Sigmoid colon (tissue), 4 donors: ENCODE results near the gene OR6C76.

ENCODE experiments used
- CTCF ChIP-seq, 4 experiments: fragments of 450-650 bp in 3 of 4; fragments of 200-600 bp in 1 of 4; IDR thresholded peaks; one replicate each; pipeline ENCODE4 v1.5.1; 2016 to 2019; ENCODE audit warnings: antibody characterized with exemption in 4 of 4, mild to moderate bottlenecking in 3 of 4, moderate library complexity in 2 of 4
- EP300 ChIP-seq, 4 donors: sonication (generic); formaldehyde crosslinking; IDR thresholded peaks; one replicate each; pipeline ENCODE4 v1.6.1; 2017; ENCODE audit warnings: antibody characterized with exemption in 4 of 4
- POLR2A ChIP-seq, 2 donors: fragments of 450-650 bp; IDR thresholded peaks; one replicate each; pipeline ENCODE4 v1.6.1; 2016; ENCODE audit warnings: antibody characterized with exemption in 2 of 2, mild to moderate bottlenecking in 2 of 2, moderate library complexity in 2 of 2
- POLR2AphosphoS5 ChIP-seq, 4 donors: sonication (generic); formaldehyde crosslinking; IDR thresholded peaks; one replicate each; pipeline ENCODE4 v1.6.1; 2017; ENCODE audit warnings: antibody characterized with exemption in 4 of 4

- TF ChIP-seq POLR2AphosphoS5 (IDR thresholded peaks at IDR 0.05) (no peak), CTCF (IDR thresholded peaks at IDR 0.05) (no peak), EP300 (IDR thresholded peaks at IDR 0.05) (no peak), POLR2A (IDR thresholded peaks at IDR 0.05) (no peak)
These were observed 25.8 kb upstream of the OR6C76 start, which contains the start of gene OR6C65 for GRCh38 chr12:55400229-55400628.
